Thoracic aorta (tissue), 2 donors: ENCODE data around the gene CENPS. TPM values are rescaled to one million over a fixed set of nuclear protein-coding genes. Genes with fewer than 3 reads are reported as not detected.

ENCODE experiments used
- ATAC-seq: fragments of 150-250 bp; one replicate; pipeline ENCODE4 v1.8.0; 2017; ENCODE audit warnings: low read depth; ENCODE audit not compliant: insufficient number of reproducible peaks, low FRiP score
- DNase-seq: peaks from one replicate; pipeline ENCODE4 v3.0.0-alpha.2; 2020; ENCODE audit warnings: low spot score
- H3K27ac ChIP-seq, 2 donors: fragments of 200-600 bp; sonication (generic); 1 replicate in 1 of 2; 2 replicates in 1 of 2; pipeline ENCODE4 v1.5.1; 2016; ENCODE audit warnings: mild to moderate bottlenecking in 2 of 2, moderate library complexity in 2 of 2
- H3K27me3 ChIP-seq: fragments of 200-600 bp; sonication (generic); replicated peaks from 2 replicates; pipeline ENCODE4 v1.6.0; 2016; ENCODE audit warnings: mild to moderate bottlenecking; ENCODE audit not compliant: insufficient read depth
- H3K36me3 ChIP-seq: fragments of 200-600 bp; sonication (generic); one replicate; pipeline ENCODE4 v1.5.1; 2016
- H3K4me1 ChIP-seq, 2 donors: fragments of 200-600 bp; sonication (generic); 1 replicate in 1 of 2; 2 replicates in 1 of 2; pipeline versions ENCODE4 v1.5.1 to v1.6.0; 2016; ENCODE audit warnings: low read depth in 2 of 2, mild to moderate bottlenecking in 1 of 2; ENCODE audit not compliant: control insufficient read depth in 1 of 2
- H3K4me3 ChIP-seq: fragments of 200-600 bp; sonication (generic); 2 replicates; pipeline ENCODE4 v1.5.1; 2016; ENCODE audit warnings: mild to moderate bottlenecking
- H3K9me3 ChIP-seq: fragments of 200-600 bp; sonication (generic); 2 replicates; pipeline ENCODE4 v1.5.1; 2016
- CTCF ChIP-seq: fragments of 200-600 bp; sonication (generic); IDR thresholded peaks from one replicate; pipeline ENCODE4 v1.5.1; 2019; ENCODE audit warnings: antibody characterized with exemption
- total RNA-seq, 2 donors: library from RNA; depleted of rRNA; stranded (reverse); fragments of >200 nt; gene quantifications; one replicate each; pipeline versions ENCODE4 v1.1.0 to v1.2.3, GENCODE V29; 2016

CENPS gene
- total RNA-seq, 2 donors from 2014 or later = 6.4 to 10.4 TPM

GRCh38 chr1:10398278-10398733 lies 31.9 kb upstream of the CENPS start:
- Histone ChIP-seq H3K27me3 (no peaks in the 10 kb centered on the region), H3K27ac (peak overlapping the region; percentile 2 to 38), H3K36me3 (no peaks in the 10 kb centered on the region), H3K4me1 (peaks cover 11 to 28% of the 10 kb centered on the region in 2 donors), H3K9me3 (no peaks in the 10 kb centered on the region), H3K4me3 (peak overlapping the region; percentile 99)
- TF ChIP-seq CTCF = no peak
- ATAC-seq (no peak), DNase-seq (no peak)

GRCh38 chr1:10398734-10399443 lies 31.3 kb upstream of the CENPS start, which contains the start of gene PGD:
Gene PGD (plus strand): TSS chr1:10399064. CDS start chr1:10399118, 54 bp downstream.
- DNase-seq = peak; percentile 93
- Histone ChIP-seq H3K9me3 (no peaks in the 10 kb centered on the region), H3K27ac (peak within 1 kb of the TSS; percentile 80 to 85), H3K4me3 (peak within 1 kb of the TSS; percentile 99), H3K27me3 (no peaks in the 10 kb centered on the region), H3K4me1 (peaks cover 11 to 28% of the 10 kb centered on the region in 2 donors), H3K36me3 (peaks cover 4% of the 10 kb centered on the region)
- peak; percentile 97 for ATAC-seq
- TF ChIP-seq CTCF = no peak

GRCh38 chr1:10399444-10399941 lies 30.7 kb upstream of the CENPS start:
- H3K27me3 ChIP-seq = no peaks in the 10 kb centered on the region
- H3K27ac ChIP-seq = peak overlapping the region; percentile 80 to 85
- peaks cover 11 to 28% of the 10 kb centered on the region in 2 donors for H3K4me1 ChIP-seq
- peaks cover 10% of the 10 kb centered on the region for H3K36me3 ChIP-seq
- TF ChIP-seq CTCF = no peak
- peak overlapping the region; percentile 99 for H3K4me3 ChIP-seq
- no peak for DNase-seq
- no peaks in the 10 kb centered on the region for H3K9me3 ChIP-seq
- no peak for ATAC-seq

GRCh38 chr1:10400013-10400412 lies 30.2 kb upstream of the CENPS start:
- peaks cover 11 to 28% of the 10 kb centered on the region in 2 donors for H3K4me1 ChIP-seq
- H3K27ac ChIP-seq = peak overlapping the region in 1 of 2 donors; percentile 80
- H3K4me3 ChIP-seq = peak overlapping the region; percentile 99
- H3K36me3 ChIP-seq = peaks cover 15% of the 10 kb centered on the region
- TF ChIP-seq CTCF = no peak
- no peak for ATAC-seq
- DNase-seq = no peak
- H3K27me3 ChIP-seq = no peaks in the 10 kb centered on the region
- H3K9me3 ChIP-seq = no peaks in the 10 kb centered on the region

GRCh38 chr1:10401281-10401680 lies 29.0 kb upstream of the CENPS start:
- Histone ChIP-seq H3K9me3 (no peaks in the 10 kb centered on the region), H3K27me3 (no peaks in the 10 kb centered on the region), H3K4me1 (peaks cover 11 to 28% of the 10 kb centered on the region in 2 donors), H3K36me3 (peaks cover 26% of the 10 kb centered on the region), H3K27ac (no peak overlapping the region), H3K4me3 (no peak overlapping the region)
- ATAC-seq = no peak
- no peak for TF ChIP-seq CTCF
- no peak for DNase-seq
